GM19452 (cell line): ENCODE results near the gene LAMA2.
"Not testable (repeated sequence)": the region's sequence is repeated elsewhere in the genome, so short reads cannot be mapped to it uniquely, and the experiment has no call there.

Experiments used
- ATAC-seq: cut with Tn5 transposase; IDR thresholded peaks from one replicate; pipeline ENCODE4 v1.9.1; 2021; ENCODE audit not compliant: unreplicated experiment

LAMA2 gene

DNA sequence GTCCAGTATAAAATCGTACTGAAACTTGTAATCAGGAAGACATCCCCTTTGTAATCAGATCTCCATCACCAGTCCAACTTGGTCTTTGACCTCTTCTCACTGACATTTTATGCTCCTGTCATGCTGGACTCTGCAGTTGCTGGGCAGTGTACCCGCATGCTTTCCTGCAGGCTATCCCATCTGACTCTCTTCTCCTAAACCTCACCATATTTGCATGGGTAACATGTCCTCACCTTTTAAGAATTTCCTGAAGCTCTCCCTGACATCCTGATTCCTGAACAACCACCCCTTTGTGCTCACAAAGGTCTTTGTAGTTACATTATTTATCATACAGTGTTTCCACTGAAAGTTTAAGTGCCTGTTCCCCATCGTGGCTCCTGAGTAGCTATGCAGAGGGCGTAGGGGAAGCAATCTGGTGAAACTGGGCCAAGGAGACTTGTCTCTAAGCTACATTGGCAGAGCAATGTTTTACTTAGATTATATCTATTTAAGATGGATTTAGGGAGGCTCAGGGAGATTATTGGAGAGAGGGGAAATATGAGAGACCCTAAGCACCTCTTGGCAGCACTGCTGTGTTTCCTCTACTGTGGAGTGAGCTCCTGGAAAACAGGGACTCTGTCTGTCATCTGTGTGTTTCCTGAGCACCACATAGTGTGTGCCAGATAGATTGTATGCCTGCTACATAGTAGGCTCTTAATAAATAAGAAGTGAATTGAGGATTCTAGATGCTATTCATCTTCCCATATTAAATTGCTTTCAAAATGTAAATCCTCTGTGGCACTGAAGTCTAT, 124.0 kb downstream of the LAMA2 start:
- no peak for ATAC-seq

DNA sequence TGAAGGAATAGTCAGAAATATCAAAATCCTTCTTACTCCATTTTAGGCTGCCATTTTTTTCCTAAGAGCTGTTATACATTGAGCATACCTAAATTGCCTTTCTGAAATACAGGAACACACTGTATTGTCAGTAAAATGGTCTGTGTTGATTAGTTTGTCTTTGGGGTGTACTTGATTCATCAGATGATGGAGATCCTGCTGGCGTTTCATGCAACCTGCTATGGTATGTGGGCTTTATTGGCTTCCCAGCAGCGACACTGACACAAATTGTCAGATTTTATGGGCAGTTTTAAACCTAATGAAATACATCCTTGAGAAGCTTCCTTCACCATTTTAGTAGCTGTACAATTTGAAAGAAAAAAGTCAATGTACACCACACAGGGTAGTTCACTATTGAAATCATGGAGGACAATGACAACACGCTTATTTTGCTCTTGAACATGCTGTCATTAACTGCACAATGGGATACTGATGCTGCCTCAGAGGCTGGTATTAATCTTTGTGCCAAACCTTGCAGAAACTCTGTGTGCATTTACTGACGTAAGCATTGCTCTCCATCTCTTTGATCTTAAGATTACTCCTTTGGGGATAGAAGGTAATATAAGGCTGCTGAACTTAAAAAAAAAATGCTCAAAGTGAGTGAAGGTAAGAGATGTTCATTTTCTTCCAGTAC, 124.9 kb downstream of the LAMA2 start:
- no peak for ATAC-seq

DNA sequence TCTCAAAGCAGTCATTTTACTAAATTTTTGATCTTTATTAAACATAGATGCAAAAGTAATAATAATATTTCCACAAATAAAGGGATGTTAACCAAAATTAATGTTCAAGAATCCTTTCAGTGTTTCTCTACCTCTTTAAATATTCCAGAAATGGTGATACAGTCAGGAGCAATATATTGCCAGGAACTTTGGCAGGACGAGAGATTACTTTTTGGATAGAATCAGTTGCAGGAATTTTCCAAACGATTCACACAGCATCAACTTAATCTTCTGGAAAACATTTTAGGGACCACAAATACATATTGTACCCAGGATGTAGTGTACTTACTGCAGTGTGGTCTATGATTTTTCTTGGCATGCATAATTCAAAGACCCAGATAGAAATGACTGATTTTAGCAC, 125.7 kb downstream of the LAMA2 start:
- no peak for ATAC-seq

DNA sequence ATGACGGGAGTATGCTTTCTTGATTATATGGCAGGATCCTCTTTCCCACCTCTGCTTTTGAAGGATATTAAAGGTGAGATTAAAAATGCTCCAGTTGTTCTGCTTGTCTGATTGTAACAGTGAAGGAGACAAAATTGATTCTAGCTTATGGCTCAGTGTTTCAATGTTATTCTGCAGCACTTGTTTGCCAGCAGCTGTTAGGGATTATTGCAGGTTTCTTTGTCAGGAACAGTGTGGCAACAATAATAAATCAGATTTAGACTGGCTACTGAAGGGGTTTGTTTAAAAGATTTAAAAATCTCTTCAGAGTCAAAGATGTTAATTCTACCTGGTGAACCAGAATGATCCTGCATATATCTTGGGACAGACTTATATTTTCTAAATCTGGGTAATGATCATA, 126.9 kb downstream of the LAMA2 start:
- no peak for ATAC-seq

DNA sequence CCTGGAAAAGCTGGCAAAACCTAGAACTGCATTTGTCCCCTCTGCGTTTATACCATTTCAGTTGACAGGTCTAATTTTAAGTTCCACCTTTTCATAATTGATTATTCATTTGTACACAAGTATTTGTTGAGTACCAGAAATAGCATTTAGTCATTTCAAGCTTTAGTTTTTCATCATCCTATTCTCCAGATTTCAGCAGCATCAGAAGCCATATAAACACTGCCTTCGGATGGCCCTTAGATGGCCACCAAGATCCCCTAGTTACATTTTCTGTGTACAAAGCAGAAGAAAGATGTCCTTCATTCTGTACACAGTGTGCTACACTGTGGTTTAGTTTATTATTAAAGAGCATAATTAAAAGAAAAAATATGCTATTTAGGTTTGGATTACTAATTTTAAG, 131.4 kb downstream of the LAMA2 start:
- ATAC-seq = no peak

DNA sequence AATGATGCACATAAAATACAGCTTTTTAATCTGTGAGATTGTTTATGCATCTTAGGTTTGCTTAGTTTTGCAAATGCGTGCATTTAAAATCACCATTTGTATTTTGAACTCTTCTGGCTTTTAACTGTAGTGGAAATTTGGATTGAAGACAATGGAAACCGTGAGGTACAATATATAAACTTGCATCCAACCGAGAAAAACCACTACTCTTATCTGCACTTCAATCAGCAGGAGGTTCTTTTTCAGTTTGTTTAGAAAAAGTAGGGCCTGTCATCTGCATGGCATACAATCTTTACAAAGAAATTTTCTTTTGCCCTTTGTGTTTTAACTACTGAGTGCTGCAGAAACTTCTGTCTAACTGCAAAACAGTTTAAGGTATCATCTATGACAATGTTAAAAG, 132.8 kb downstream of the LAMA2 start:
- ATAC-seq = no peak

DNA sequence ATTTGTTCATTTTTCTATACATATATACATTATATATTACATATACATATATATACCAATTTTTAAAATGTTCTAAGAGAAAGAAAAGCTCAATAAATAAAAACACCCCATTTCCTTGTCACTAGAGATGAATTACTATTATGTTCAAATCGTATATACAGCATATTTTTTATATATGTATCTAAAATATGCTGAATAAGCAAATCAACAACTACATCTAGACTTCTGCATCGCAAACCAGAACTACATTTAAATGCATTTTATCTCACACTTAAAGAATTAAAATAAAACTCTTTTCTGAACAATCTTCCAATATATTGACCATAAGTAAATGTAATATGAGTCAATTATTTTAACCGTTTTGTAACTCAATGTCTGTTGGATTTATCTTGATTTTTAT, 133.9 kb downstream of the LAMA2 start:
- no peak for ATAC-seq

DNA sequence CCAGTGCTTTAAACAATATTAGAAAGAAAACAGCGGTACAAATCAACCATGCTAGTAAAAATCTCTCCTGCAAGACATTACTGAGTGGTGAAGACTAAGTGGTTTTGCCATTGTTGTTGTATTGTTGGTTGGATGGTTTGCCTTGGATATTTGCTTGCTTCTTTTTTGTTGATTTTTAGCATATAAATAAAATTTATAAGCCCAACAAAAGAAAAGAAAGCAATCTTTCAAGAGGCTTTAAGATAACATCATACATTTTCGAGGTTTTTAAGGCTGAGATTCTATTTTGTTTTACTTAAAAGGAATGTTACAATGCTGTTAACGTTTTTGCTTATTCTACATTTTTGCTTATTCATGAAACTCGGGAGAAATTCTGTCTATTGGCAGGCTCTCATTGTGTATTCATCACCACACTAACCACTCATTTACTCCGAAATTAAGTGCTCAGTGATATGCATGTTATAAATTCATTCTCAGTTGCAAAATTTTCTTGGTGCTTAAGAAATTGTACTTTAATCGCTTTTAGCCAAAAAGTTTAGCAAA, 139.1 kb downstream of the LAMA2 start:
- no peak for ATAC-seq

DNA sequence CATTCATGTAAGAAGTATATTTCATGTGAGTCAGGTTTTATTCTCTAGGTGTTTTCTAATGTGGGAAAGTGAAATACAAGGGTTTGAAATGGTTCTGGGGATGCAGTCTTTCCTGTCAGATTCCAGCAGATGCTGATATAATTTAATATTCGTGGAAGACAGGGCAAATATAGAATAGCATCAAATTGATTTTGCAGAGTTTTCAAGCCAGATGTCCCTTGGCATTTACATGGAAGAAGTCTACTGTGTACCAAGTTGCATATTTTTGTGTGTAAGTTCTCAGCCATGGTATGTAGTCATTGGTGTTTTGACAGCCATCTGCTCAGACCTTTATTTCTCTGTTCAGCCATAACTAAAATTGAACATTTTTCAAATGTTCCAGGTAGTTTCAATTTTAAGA, 143.7 kb downstream of the LAMA2 start:
- no peak for ATAC-seq

DNA sequence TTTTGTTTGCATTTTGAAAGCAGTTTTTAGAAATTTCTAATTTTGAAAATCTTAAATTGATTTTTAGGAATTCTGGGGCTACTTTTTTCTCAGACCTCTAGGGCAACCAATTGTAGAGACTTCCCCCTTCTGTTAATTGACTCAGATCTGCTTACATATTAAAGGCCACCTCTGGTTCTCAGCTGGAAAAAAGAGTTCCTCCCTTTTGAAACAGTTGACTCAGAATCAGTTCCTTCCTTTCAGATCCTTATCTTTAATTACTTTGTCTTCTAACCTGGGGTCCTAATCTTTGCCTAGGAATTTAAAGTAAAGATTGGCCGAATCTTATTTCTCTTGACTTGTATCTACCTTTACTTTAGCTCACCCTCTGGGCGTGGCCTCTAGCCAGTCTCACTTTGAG, 146.8 kb downstream of the LAMA2 start:
- ATAC-seq = no peak

DNA sequence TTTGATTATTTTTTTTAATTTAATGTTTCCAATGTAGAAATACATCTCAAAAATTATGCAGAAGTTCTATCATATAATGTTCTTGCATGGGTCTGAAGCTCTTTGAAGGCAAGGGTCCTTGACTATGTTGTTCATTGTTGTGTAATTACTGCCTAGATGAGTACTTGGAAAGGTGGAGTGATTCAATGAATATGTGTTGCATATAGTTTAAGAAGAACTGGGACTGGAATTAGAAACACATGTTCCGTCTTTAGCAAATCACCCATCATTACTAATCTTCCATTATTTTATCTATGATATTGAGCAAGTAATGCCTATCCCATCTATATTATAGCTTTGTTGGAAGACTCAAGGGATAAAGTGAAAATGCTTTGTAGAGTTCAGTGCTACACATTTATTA, 147.3 kb downstream of the LAMA2 start:
- ATAC-seq = no peak

DNA sequence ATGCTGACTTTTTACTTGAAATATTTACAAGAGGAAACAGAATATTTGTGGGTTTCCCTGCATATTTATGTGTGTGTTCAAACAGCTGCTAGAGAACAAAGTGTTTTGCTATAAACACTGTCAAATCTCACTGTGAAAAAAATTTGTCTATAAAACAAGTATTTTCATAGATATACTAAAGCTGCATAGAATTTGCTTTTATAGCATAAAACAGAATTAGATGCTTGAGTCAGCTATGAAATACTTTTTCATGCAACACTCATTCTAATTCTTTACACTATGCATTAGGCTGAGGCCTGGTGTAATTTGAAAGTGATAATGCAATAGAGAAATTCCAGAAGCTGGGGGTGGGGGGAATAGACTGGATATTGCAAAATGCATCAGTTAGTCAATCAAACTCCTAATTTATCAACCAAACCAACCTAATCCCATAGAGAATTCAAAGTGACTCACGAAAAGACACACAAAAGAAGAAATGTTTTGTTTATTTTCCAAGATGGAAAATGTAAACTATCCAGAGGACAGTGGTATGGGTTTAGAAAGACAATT, 148.2 kb downstream of the LAMA2 start:
- ATAC-seq = no peak

DNA sequence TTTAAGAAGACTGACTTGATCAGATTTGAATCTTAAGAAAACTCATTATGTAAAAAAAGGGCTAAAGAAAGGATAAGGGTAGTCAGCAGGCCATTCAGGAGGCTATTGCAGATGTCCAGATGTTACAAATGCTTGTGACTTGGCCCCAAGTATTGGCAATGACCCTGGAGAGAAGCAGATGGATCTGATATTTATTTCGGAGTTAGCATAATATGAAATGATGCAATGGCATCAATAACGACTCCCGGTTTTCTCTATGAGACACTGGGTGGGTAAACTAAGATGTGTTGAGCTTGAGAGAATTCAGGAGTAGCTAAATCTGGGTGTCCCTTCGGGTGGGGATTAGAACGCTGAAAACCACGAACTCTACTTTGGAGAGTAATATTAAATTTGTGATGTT, 149.7 kb downstream of the LAMA2 start:
- no peak for ATAC-seq

DNA sequence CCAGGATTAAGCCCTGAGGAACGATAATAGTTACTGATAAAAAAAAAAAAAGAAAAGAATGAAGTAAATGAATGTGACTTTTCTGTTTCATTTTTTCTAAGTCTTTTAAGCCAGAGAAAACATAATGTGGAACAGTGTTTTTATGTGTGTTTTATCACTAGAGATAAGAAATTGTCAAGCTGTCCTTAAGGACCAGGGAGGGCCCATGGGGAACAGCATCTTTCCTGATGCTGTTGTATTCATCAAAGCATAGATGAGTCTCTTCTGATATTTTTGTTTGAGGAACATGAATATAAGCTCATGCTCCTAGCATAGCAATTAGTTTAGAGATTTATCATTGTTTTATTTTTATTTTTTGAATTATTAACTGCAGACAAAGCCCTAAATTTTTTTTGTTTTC, 150.2 kb downstream of the LAMA2 start:
- ATAC-seq = no peak

DNA sequence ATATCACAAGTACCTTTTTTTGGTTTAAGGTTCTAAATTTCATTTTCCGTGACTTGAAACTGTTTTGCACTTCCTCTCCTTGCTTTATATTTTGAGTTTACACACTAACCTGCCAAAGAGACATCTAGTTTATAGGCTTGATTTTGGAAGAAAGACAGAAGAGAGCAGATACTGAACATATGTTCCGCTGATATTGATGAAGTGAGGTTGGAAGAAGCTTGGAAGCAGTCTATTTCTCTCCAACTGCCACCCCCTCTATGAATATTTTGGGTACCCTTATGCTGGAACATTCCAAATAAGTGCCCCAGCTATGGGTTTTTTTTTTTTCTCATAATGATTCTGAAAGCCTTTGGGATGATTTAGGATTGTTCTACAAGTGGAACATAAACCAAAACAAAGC, 150.6 kb downstream of the LAMA2 start:
- no peak for ATAC-seq

DNA sequence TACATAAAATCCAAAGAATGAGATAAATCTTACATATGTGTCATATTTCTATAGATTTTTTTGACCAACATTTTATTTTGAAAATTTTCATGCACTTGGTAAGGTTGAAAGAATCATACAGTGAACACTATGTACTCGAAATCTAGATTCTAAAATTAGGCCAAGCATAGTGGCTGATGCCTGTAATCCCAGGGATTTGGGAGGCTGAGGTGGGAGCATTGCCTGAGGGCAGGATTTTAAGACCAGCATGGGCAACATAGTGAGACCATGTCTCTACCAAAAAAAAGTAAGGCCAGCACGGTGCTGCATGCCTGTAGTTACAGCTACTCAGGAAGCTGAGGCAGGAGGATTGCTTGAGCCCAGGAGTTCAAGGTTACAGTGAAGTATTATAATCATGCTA, 158.6 kb downstream of the LAMA2 start:
- no peak for ATAC-seq

DNA sequence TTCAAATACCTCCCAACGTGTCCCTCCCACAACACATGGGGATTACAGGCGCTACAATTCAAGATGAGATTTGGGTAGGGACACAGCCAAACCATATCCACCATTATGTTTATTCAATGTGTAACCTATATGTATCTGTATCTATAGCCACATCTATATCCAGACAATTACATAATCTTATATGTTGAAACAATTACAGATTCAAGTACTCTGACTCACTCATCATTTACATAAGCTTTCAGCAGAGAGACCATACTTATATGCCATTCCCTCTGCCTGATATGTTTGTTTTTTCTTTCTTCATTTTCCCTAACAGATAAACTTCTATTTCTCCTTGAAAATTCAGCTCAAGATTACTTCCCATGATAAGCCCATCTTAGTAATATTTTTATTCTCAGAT, 163.6 kb downstream of the LAMA2 start:
- no peak for ATAC-seq

DNA sequence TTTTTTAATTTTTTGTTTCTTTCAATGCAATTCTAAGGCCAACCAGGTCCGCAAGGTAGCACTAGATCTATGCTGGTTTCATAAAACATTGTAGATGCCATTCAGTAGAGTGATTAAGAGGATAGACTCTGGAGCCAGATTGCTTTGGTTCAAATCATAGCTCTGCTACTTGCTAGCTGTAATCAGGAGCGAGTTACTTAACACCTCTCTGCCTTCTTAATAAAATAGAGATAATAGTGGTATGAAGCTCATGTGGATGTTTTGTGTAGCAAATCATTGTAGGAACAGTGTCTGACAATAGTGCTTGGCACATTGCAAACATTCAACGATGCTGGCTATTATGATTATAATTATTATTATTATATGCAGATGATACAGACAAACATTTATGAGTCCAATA, 164.9 kb downstream of the LAMA2 start:
- ATAC-seq = no peak

DNA sequence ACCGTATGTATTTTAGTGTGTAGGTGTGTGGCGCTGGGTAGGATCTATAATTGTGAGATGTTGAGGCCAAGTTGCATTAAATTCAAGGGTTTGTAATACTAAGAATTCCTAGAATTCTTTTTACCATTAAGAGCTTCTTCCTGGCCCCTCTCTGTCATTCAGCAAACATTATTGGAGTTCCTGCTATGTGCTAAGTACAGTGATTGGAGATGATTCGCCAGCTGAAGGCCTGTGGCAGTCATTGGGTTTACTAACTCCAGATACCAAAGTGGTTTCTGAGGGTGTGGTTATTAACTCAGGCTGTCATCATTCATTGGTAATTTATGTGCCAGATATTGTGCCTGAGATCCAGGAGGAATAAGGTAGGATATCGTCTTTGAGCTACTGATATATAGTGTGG, 167.1 kb downstream of the LAMA2 start:
- no peak for ATAC-seq

DNA sequence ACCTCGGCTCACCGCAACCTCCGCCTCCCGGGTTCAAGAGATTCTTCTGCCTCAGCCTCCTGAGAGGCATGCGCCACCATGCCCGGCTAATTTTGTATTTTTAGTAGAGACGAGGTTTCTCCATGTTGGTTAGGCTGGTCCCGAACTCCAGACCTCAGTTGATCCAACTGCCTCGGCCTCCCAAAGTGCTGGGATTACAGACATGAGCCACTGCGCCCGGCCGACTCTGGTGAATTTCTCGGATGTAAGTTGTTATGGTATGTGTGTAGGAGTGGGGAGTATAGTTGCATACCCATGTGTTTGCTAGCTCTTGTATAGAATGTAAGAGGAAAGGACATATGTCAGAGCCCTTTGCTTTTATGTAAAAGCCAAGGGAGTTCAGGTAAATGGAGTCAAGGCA, 170.2 kb downstream of the LAMA2 start:
- not testable (repeated sequence) for ATAC-seq

DNA sequence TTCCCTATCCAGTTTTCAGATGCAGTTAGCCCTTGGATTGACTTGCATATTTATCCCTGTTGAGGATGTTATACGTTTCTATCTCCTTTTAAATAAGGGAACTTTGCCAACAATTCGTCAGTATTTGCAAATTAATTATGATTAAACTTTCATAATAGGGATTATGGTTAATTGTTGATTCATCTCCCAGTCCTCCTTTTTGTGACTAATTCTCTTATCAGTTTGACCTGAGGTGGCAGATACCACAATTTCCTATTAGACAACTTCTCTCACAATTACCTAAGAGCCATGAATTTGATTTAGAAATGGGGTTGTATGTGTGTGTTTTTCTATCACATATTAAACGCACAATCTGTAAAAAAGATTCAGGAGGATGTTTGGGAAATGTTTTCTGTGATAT, 172.9 kb downstream of the LAMA2 start:
- ATAC-seq = no peak

DNA sequence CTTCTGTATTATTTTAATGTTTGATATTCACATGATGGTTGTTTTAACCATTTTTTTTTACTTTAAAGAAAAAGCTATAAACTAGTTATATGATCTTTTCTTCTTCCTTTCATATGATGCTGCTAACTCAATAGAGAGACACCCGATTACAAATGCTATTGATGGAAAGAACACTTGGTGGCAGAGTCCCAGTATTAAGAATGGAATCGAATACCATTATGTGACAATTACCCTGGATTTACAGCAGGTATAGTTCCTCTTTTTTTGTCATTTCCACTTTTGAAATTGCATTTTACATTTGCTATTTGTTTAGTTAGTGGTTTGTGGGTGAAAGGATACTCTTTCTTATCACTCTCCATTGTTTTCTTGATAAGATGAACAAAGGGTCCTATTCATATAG, 176.7 kb downstream of the LAMA2 start:
- ATAC-seq = no peak
